SK-N-SH (cell line): Measurements from ENCODE around the gene NTRK3.

Experiments
- CTCF ChIP-seq: fragments of 200-600 bp; sonication (generic); IDR thresholded peaks from 2 replicates; pipeline ENCODE4 v1.6.1; 2017; ENCODE audit warnings: antibody characterized with exemption, mild to moderate bottlenecking, moderate library complexity
- FOXJ3 ChIP-seq: sonication (generic); formaldehyde crosslinking; IDR thresholded peaks from 2 replicates; pipeline ENCODE4 v1.5.1; 2020; ENCODE audit warnings: mild to moderate bottlenecking, missing genetic modification reagents
- GABPA ChIP-seq: IDR thresholded peaks from 2 replicates; pipeline ENCODE4 v1.4.0; 2012; ENCODE audit warnings: low read depth, mild to moderate bottlenecking
- NFIC ChIP-seq: IDR thresholded peaks from 2 replicates; pipeline ENCODE4 v1.4.0; 2012; ENCODE audit warnings: borderline replicate concordance
- POLR2AphosphoS5 ChIP-seq: IDR thresholded peaks from 2 replicates; pipeline ENCODE4 v1.6.1; 2012; ENCODE audit warnings: low read depth, low read length
- ZBTB33 ChIP-seq: IDR thresholded peaks from 2 replicates; pipeline ENCODE4 v1.4.0; 2012; ENCODE audit warnings: low read depth, borderline replicate concordance
- TF ChIP-seq, protein P1 (sequence below): fragments of 150-350 bp; IDR thresholded peaks from 2 replicates; pipeline ENCODE4 v1.6.1; 2017; ENCODE audit warnings: antibody characterized with exemption, low read length, low read depth, borderline replicate concordance

DNA sequence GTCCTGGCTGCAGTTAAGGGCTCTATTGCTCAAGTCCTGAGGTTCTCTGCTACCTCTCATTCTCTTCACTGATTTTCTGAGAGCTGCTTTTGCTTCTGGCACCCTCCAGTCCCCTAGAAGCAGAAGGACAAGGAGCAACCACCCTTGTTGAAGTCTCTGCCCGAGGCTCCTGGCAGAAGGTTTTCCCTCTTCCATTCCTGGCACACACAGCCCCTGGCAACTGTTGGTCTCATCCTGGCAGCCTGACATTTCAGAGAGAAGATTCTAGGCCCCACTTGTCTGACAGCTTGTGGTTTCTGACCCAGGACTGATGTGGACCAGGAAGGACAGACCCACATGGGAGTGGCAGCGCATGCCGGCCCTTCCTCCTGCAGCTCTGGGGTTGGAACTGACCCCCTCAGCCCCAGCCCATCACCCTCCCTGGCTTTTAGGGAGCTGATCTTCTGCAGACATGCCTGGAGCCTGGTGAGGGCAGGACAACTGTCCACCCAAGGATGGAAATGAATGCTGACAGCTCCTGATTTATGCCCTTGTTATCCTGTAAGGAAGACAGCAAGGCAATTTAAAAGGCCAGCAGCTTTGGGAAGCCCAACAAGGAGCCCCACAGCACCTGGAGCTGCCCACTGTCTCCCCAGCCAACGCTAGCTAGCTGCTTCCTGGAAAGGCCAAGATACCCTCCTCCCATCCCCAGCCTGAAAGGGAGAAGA is 13.0 kb upstream of the NTRK3 start:
- TF ChIP-seq CTCF (no peak), NFIC (no peak), POLR2AphosphoS5 (no peak), GABPA (no peak), ZBTB33 (no peak), FOXJ3 (CRISPR knock-in tag) (no peak)
- TF ChIP-seq, protein P1, sequence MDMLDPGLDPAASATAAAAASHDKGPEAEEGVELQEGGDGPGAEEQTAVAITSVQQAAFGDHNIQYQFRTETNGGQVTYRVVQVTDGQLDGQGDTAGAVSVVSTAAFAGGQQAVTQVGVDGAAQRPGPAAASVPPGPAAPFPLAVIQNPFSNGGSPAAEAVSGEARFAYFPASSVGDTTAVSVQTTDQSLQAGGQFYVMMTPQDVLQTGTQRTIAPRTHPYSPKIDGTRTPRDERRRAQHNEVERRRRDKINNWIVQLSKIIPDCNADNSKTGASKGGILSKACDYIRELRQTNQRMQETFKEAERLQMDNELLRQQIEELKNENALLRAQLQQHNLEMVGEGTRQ, result no peak
